Spinal cord (tissue), 10 donors: ENCODE data around the gene TGDS. TPM values are rescaled to one million over a fixed set of nuclear protein-coding genes. Genes with fewer than 3 reads are reported as not detected.

ENCODE experiments used
- DNase-seq, 6 donors: peaks; one replicate each; pipeline versions ENCODE4 v3.0.0 to v3.0.0-alpha.2; 2013 to 2015; ENCODE audit warnings: low spot score in 6 of 6, low read depth in 4 of 6
- H3K27ac ChIP-seq: one replicate; pipeline ENCODE4 v1.5.1; 2013; ENCODE audit warnings: low read depth, low read length, control low read depth
- H3K27me3 ChIP-seq: one replicate; pipeline ENCODE4 v1.6.1; 2013; ENCODE audit warnings: low read length; ENCODE audit not compliant: control insufficient read depth, insufficient read depth
- H3K36me3 ChIP-seq: one replicate; pipeline ENCODE4 v1.6.1; 2013; ENCODE audit warnings: low read length; ENCODE audit not compliant: control insufficient read depth, insufficient read depth
- H3K4me1 ChIP-seq: one replicate; pipeline ENCODE4 v1.6.1; 2013; ENCODE audit warnings: low read length; ENCODE audit not compliant: control insufficient read depth, insufficient read depth
- H3K4me3 ChIP-seq: one replicate; pipeline ENCODE4 v1.5.1; 2013; ENCODE audit warnings: low read depth, low read length, control low read depth
- H3K9me3 ChIP-seq: one replicate; pipeline ENCODE4 v1.6.1; 2013; ENCODE audit warnings: low read length; ENCODE audit not compliant: control insufficient read depth, insufficient read depth
- WGBS: methylation state at CpG from one replicate; pipeline ENCODE4 v1.1.5; 2013; ENCODE audit warnings: missing lambda C conversion rate; ENCODE audit not compliant: insufficient coverage; 5-methylcytosine and 5-hydroxymethylcytosine counted together
- polyA plus RNA-seq, 2 donors: library from polyadenylated mRNA; unstranded; fragments of 120-200 nt; gene quantifications; one replicate each; pipeline ENCODE4 v1.2.1, GENCODE V29; 2013; ENCODE audit not compliant: insufficient read length in 2 of 2
- total RNA-seq, 2 donors: library from RNA; depleted of rRNA in 1 of 2; stranded (reverse); fragments of 120-200 nt in 1 of 2; fragments of >200 nt in 1 of 2; gene quantifications; one replicate each; pipeline versions ENCODE4 v1.2.3 to v1.2.4, GENCODE V29; 2013 to 2014
- donor health status: healthy.

The TGDS gene
- total and polyA plus RNA-seq, 4 donors, result 7.5 to 17.1 (median 11.1) TPM

DNA sequence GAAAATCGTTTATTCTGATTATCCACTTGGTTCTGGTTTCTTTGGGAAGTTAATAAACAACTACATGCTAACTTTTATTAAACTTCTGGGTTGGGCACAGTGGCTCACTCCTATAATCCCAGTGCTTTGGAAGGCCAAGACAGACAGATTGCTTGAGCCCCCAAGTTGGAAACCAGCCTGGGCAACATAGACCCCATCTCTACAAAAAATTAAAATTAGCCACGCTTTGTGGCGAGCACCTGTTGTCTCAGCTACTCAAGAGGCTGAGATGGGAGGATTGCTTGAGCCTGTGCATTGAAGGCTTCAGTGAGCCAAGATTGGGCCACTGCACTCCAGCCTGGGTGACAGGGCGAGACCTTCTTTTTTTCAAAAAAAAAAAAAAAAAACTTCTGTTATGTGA, 27.4 kb upstream of the TGDS start:
- DNase-seq, result no peak
- Histone ChIP-seq H3K27me3 (no peaks in the 10 kb centered on the region), H3K9me3 (no peaks in the 10 kb centered on the region), H3K4me1 (no peaks in the 10 kb centered on the region), H3K27ac (no peak overlapping the region), H3K36me3 (peaks cover 13% of the 10 kb centered on the region), H3K4me3 (no peak overlapping the region)
- 100% methylated on average over 1 of the region's 4 CpGs for WGBS

DNA sequence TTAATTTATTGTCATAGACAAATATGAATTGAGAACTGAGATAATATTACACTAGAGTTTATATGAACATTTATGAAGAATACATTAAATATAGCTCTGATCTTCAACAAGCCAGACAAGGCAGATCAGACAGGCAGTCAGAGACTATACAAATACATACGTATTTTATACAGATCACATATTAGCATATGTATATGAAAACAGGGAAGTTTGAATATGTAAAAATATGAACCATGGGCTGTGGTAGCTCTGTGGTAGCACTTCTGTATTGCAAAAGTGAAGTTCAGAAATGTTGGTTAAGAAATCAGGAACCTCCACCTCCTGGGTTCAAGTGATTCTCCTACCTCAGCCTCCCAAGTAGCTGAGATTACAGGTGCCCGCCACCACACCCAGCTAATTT, 26.4 kb upstream of the TGDS start:
- Histone ChIP-seq H3K27ac (no peak overlapping the region), H3K9me3 (no peaks in the 10 kb centered on the region), H3K36me3 (peaks cover 13% of the 10 kb centered on the region), H3K4me1 (no peaks in the 10 kb centered on the region), H3K4me3 (no peak overlapping the region), H3K27me3 (no peaks in the 10 kb centered on the region)
- no peak for DNase-seq
- WGBS, result no CpG with 5 or more reads among the region's 2 CpGs

DNA sequence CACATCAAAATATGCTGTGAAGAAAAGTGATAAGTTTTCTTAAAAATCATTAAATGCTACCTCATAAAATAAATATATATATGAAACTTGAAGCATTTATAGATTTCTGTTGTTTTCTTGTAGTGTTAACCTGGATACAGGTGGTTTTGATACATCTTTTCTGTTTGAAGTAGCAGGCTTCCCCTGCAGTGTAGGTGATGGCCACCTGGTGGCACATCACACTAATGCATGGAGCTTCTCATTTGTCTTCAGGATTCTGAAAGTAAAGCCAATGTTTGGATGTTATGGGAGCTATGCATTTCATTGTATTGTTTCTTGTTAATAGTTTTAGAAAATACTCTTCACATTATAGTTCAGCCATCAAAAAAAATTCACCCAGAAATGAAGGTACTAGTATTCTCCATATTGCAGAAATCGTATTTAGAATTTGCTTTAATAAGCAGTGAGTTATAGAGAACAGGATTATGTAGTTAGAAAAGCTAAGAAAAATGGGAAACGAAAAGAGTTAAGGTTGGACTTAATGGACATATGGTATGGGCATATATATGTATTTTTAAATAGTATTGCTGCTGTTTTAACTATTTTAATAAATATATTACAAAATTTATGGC, 24.4 kb upstream of the TGDS start:
- Histone ChIP-seq H3K9me3 (no peaks in the 10 kb centered on the region), H3K4me1 (no peaks in the 10 kb centered on the region), H3K27ac (no peak overlapping the region), H3K4me3 (no peak overlapping the region), H3K27me3 (no peaks in the 10 kb centered on the region), H3K36me3 (peaks cover 13% of the 10 kb centered on the region)
- no CpG with 5 or more reads among the region's 2 CpGs for WGBS
- DNase-seq, result peak in 3 of 6 donors; percentile 44 to 88 (median 63)

DNA sequence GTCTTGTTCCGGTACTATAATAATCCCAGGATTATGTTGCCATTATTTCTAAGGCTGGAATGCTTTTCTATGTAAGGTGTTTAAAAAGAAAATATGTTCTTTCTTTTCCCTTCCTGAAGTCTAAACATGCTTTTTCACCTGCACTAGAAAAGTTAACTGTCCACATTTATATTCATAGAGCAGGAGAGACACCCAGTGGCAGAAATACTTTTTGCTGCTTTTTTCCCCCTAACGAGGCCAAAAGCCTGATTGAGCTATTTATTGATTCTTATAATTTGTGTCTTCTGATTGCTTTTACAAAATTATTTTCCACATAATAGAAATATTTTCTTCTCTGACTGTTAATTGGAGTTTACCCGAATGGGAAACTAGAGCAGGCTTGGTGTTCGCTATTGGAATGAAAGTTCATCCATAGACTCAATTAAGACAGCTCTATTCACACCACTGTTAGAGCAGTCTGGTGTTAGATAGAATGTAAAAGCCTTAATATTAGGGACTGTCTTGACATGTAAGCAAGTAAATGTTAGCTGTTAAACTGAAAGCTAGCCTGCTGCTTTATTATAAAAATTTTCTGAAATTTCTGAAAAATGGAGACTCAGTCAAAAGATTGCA, 21.5 kb upstream of the TGDS start:
- peak in 4 of 6 donors; percentile 46 to 86 (median 62) for DNase-seq
- Histone ChIP-seq H3K36me3 (peaks cover 3% of the 10 kb centered on the region), H3K4me1 (no peaks in the 10 kb centered on the region), H3K27ac (no peak overlapping the region), H3K4me3 (no peak overlapping the region), H3K27me3 (no peaks in the 10 kb centered on the region), H3K9me3 (no peaks in the 10 kb centered on the region)
- WGBS, result no CpG with 5 or more reads among the region's 4 CpGs

DNA sequence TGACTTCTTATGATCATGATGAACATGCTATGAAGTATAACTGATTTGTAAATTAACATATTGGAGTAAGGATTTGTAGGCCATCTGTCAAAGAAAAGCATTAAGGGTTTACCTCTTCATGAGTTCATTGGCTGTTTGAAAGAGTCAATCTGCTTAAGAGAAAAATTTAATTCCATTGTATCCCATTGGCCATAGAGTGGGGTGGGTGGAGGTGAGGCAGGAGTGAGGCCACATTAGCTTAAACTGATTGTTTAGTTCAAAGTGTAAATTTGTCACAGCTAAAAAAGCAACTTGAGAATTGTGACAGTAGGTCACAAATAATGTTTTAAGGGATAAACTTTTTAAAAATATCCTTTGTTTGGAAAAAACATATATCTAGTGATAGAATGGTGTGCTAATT, 17.1 kb upstream of the TGDS start:
- no peaks in the 10 kb centered on the region for H3K27me3 ChIP-seq
- peaks cover 3% of the 10 kb centered on the region for H3K36me3 ChIP-seq
- no peaks in the 10 kb centered on the region for H3K4me1 ChIP-seq
- H3K9me3 ChIP-seq, result no peaks in the 10 kb centered on the region
- no peak overlapping the region for H3K4me3 ChIP-seq
- no peak overlapping the region for H3K27ac ChIP-seq
- DNase-seq, result no peak

DNA sequence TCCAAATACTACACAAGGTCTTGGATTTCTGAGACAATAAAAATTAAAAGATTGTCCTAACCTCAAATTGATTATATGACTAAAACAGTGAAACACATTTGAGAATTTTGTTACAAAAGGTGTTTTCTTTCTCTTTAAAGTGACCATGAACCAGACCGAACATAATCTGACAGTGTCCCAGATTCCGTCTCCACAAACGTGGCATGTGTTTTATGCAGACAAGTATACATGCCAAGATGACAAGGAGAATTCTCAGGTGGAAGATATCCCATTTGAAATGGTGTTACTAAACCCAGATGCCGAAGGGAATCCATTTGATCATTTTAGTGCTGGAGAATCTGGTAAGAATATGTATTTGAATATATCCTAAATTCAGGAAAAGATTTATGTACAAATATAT, 16.1 kb upstream of the TGDS start:
- whole genome bisulfite sequencing, result 80% methylated on average over 3 of the region's 4 CpGs
- H3K36me3 ChIP-seq, result peaks cover 3% of the 10 kb centered on the region
- DNase-seq, result no peak
- no peak overlapping the region for H3K4me3 ChIP-seq
- no peak overlapping the region for H3K27ac ChIP-seq
- H3K4me1 ChIP-seq, result no peaks in the 10 kb centered on the region
- H3K9me3 ChIP-seq, result no peaks in the 10 kb centered on the region
- no peaks in the 10 kb centered on the region for H3K27me3 ChIP-seq

DNA sequence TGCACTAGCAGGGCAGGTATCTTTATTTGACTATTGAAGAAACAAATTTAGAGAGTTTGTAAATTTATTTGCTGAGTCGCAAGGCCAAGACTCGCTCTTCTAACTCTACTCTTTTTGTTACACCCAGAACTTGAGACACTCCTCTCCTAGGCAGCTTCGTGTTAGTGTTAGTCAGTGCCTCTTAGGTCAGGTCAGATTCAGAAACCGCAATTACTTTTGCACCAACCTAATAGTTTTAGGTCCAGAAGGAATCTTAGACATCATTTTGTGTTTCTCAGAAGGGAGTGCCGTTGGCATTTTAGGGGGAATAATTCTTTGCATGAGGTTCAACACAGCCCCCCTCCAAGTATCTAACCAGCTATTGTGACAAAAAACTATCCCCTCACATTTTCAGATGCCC, 14.5 kb upstream of the TGDS start:
- H3K4me3 ChIP-seq, result no peak overlapping the region
- peaks cover 7% of the 10 kb centered on the region for H3K36me3 ChIP-seq
- H3K27me3 ChIP-seq, result no peaks in the 10 kb centered on the region
- WGBS, result 100% methylated on average over 1 of the region's 5 CpGs
- no peak overlapping the region for H3K27ac ChIP-seq
- no peaks in the 10 kb centered on the region for H3K4me1 ChIP-seq
- H3K9me3 ChIP-seq, result no peaks in the 10 kb centered on the region
- DNase-seq, result no peak

DNA sequence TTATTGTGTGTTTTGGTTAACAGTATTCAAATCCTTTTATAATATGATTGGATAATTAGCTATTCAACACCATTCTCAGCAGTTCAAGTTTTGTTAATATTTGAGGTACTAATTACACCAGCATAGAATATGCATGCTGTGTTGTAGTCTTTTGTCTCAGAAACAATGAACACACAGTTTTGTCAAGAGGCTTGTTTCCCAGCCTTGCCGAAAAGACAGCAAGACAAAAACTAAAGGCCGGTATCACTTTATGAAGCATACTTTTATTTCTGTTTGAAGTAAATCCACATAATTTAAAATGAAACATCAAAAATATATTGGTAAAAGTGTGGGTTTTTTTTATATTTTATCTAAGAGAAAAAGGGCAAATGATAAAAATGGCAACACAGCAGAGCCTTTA, 13.2 kb upstream of the TGDS start:
- no peaks in the 10 kb centered on the region for H3K4me1 ChIP-seq
- no peak overlapping the region for H3K4me3 ChIP-seq
- WGBS, result no CpG with 5 or more reads among the region's 2 CpGs
- H3K9me3 ChIP-seq, result no peaks in the 10 kb centered on the region
- peaks cover 7% of the 10 kb centered on the region for H3K36me3 ChIP-seq
- H3K27me3 ChIP-seq, result no peaks in the 10 kb centered on the region
- DNase-seq, result peak in 1 of 6 donors; percentile 22
- no peak overlapping the region for H3K27ac ChIP-seq

DNA sequence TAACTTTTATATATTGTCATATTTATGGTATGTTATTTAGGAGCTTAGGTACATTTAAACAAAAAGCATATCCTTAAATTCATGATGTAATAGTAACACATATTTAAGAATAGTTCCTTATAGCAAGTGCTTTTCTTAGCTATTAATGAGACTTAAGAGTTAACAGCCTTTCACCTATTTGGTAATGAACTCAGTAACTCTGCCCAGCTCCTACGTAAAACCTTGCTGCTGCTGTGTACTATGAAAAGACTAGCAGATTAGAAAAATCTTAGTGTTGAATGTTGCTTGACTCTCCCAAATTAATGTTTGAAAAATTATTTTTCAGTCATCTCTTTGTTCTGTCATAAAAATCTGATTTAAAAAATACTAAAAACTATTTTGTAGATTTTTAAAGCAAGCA, 12.6 kb upstream of the TGDS start:
- Histone ChIP-seq H3K9me3 (no peaks in the 10 kb centered on the region), H3K27ac (no peak overlapping the region), H3K4me3 (no peak overlapping the region), H3K36me3 (peaks cover 7% of the 10 kb centered on the region), H3K27me3 (no peaks in the 10 kb centered on the region), H3K4me1 (peaks cover 3% of the 10 kb centered on the region)
- no CpG with 5 or more reads among the region's 1 CpG for WGBS
- DNase-seq, result no peak

DNA sequence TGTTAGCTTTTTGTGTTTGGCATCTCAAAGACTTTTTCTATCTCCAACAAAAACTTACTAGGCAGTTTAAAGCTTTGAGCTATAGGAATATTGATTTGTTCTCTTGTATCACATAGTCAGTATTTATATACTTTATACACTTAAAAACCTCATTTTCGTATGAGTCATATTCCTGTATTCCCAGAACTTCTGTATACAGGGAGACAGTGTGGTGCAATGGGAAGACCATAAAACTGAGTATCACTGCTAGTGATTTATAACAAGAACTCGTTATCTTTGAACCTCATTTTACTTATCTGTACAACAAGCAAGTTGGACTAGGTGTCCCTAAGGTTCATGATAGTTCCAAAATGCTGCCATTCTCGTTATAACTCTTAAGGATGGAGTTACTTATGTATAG, 12.0 kb upstream of the TGDS start:
- Histone ChIP-seq H3K4me1 (peaks cover 3% of the 10 kb centered on the region), H3K4me3 (no peak overlapping the region), H3K9me3 (no peaks in the 10 kb centered on the region), H3K36me3 (peaks cover 7% of the 10 kb centered on the region), H3K27ac (no peak overlapping the region), H3K27me3 (no peaks in the 10 kb centered on the region)
- DNase-seq, result no peak
- WGBS, result no CpG with 5 or more reads among the region's 3 CpGs
